Measurements from ENCODE around the gene MVB12B.

MVB12B gene

DNA sequence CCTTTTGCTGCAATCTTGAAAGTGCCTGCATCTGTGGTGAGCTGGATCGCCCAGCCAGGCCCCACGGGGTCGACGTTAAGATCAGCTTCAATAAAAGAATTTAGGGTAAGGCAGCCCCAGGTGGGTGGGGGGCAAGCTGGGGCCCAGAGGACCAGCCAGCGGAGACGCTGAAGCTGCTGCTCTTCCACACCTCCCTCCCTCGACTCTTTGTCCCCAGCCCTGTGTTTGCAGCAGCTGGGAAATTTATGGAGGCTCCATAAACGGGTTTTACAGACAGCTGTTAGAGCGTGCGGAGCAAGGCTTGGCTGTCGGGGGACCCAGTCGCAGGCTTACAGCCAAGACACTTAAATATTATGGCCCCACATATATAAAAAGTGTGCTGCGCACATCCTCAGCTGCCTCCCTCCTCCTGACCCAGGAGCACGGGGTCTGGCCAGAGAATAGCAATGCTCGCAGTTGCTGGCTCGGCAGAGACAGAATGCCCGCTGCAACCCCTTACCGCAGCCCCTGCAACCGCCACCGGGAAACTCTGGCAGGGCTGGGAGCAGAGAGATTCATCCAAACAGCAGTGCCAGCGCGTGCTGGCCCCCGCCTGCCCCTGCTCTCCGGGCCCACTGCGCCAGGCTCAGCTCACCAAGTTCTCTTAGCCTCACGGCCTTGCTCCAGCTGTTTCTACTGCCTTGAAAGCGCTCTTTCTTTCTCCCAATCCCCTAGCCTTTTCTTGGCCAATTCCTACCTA, 28.4 kb upstream of the MVB12B start:
- no peak for TF ChIP-seq GATA3 (IDR thresholded peaks at IDR 0.05; ENCODE audit: low read depth, low read length)
- TF ChIP-seq GATA2 (IDR thresholded peaks at IDR 0.05; ENCODE audit: low read depth, low read length) = no peak

DNA sequence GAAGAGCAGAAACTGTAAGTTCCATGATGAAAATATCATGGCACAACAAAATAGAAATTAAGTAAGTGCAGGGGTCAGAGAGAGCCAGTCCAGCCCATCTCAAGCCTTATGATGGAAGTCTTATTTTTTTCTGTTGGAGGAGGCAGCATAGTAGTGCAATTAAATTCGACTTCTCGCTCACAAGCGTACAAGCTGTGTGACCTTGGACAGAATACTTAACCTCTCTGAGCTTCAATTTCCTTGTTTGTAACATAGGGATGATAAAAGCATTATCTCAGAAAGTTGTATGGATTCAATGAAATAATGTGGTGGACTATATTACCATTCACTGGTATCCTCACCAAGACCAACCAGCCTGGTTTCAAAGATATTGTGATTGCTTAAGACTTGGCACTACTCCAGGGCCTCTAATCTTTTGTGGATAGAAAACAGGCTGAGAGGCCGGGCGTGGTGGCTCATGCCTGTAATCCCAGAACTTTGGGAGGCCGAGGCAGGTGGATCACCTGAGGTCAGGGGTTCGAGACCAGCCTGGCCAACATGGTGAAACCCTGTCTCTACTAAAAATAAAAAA, 26.8 kb upstream of the MVB12B start:
- TF ChIP-seq GATA3 (IDR thresholded peaks at IDR 0.05; ENCODE audit: low read depth, low read length) = no peak
- no peak for TF ChIP-seq GATA2 (IDR thresholded peaks at IDR 0.05; ENCODE audit: low read depth, low read length)

DNA sequence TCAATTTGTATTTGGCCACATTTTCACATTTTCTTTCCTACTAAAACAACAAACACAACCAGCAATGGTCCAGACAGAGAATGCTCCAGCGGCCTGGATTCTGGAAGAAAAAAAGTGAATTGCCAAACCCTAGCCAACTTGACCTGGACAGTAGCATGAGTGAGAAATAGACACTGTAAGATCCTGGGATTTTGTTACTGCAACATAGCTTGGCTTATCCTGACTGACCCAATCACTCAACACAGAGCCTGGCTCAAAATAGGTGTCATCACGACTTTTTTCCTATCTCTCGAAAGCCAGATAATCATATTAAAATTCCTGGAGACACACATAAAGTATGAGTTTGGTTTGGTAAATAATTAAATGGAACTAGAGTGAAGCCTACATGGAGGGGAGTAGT, 25.4 kb upstream of the MVB12B start:
- TF ChIP-seq GATA2 (IDR thresholded peaks at IDR 0.05; ENCODE audit: low read depth, low read length) (no peak), GATA3 (IDR thresholded peaks at IDR 0.05; ENCODE audit: low read depth, low read length) (no peak)

DNA sequence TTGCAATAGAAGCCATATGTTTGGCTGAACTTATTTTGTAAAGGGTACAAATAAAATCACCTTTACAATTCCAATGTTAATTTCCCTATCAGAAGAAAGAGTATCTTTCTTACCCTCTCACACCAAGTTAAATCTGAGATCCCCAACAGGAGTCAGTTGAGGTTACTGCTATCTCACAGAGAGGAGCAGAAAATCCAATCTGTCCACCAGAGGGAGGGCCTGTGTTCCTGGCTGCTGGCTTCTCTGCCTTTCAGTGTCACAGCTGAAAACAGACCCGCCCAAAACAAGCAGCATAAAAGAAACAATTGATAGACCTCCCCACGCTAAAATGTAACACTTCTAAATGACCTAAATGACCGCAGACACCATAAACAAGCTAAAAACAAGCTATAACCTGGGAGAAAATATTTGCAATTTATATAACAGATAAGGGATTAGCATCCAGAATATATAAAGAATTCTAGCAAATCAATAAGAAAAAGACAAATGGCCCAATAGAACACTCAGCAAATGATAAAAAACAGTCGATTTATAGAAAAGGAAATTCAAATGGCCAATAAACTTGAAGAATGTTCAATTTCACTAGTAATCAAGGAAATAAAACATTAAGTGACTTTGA, 24.5 kb upstream of the MVB12B start:
- TF ChIP-seq GATA3 (IDR thresholded peaks at IDR 0.05; ENCODE audit: low read depth, low read length) (no peak), GATA2 (IDR thresholded peaks at IDR 0.05; ENCODE audit: low read depth, low read length) (no peak)

DNA sequence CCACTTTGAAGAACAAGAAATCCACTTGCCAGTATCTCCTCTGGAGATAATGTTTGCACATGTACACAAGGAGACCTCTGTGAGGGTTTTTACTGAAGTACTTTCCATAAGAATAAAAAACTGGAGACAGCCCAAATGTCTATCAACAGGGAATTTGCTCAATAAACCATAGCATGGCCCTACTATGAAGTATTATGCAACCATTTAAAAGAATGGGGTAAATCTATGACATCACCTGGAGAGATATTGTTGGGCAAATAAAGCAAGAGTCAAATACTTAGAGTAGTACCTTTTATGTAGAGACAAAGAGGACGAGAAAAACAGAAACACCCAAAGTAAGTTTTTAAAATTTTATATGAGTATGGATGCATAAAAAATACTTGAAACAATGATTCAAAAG, 23.9 kb upstream of the MVB12B start:
- no peak for TF ChIP-seq GATA2 (IDR thresholded peaks at IDR 0.05; ENCODE audit: low read depth, low read length)
- TF ChIP-seq GATA3 (IDR thresholded peaks at IDR 0.05; ENCODE audit: low read depth, low read length) = no peak

DNA sequence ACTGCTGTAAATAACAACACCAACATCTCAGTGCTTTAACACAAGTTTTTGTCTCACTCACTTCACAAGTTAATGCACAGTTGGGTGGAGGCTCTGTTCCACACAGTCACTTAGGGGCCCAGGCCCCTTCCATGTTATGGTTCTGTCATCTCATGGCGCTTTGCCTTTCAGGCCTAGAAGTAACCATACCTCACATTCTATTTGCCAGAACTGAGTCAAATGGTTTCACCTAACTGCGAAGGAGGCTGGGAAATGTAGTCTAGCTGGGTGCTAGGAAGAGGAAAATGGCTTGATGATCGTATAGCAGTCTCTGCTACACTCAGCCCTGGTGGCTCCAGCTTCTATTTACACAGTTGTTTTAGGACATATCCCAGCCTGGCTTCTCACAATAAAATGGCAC, 23.1 kb upstream of the MVB12B start:
- no peak for TF ChIP-seq GATA2 (IDR thresholded peaks at IDR 0.05; ENCODE audit: low read depth, low read length)
- TF ChIP-seq GATA3 (IDR thresholded peaks at IDR 0.05; ENCODE audit: low read depth, low read length) = no peak

DNA sequence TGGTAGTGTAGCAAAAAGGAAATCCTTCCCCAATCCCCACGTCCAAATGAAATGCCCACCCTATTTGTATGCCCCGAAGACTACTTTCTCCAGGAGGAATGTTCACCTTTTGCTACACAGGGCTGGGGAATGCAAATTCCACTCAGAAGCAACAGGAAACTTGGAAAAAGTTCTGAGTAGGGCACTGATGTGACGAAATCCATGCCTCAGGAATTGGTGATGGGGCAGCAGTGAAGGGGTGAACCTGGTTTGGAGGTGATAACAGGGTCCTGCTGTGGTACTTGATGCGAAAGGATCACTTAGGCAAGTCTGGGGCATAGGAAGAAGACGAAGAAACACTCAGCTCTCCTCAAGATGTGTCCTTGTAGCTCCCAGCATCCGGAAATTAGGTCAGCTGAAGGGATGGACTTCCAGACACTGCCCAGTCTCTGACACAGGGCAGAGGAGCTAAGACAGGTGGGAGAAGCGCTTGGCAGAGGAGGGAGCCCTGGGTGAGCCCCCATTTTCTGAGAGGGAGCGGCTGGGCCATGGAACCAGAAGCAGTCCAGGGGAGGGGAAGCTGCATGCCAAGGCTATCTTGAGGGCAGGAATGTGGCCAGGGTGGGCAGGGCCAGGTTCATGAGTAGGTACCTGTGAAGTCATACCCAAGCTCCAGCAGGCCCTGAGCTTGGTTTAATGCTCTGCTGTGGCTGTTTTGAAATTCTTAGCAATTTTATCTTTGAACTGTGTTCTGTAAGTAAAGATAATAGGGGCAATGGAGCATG, 22.2 kb upstream of the MVB12B start:
- no peak for TF ChIP-seq GATA2 (IDR thresholded peaks at IDR 0.05; ENCODE audit: low read depth, low read length)
- no peak for TF ChIP-seq GATA3 (IDR thresholded peaks at IDR 0.05; ENCODE audit: low read depth, low read length)

DNA sequence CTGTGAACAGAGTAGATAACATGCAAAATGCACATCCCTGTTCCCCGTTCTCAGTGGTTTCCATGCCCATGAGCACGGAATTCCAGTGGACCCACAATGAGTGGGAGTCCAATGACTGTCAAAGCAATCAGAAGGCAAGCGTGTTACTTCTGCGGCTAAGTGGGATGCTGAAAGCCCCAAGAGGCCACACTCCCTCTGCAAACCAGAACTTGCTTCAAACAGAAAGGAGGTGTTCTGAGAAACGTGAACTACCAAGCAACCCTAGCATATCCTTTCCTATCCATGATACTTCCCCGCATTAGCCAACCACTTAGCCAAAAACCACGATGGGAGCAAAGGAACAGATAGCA, 21.7 kb upstream of the MVB12B start:
- TF ChIP-seq GATA2 (IDR thresholded peaks at IDR 0.05; ENCODE audit: low read depth, low read length) (no peak), GATA3 (IDR thresholded peaks at IDR 0.05; ENCODE audit: low read depth, low read length) (no peak)

DNA sequence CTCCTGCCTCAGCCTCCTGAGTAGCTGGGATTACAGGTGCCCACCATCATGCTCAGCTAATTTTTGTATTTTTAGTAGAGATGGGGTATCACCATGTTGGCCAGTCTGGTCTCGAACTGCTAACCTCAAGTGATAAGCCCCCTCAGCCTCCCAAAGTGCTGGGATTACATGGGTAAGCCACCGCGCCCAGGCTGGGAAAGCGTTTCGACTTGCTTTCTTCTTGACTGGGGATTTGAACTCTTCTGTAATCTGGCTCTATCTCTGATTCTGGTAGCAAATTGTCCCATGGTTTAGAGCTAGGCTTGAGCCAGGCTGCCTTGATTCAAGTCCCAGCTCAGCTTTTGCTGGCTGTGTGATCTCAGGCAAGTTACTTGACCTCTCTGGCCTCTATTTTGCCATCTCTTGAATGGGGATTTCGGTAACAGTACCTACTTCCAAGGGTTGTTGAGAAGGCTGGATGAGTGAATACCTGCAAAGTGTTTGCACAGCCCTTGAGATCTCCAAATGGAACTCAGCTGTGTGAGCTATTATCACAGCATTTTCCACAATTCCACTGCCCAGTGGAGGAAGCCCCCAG, 20.5 kb upstream of the MVB12B start:
- TF ChIP-seq GATA2 (IDR thresholded peaks at IDR 0.05; ENCODE audit: low read depth, low read length) (no peak), GATA3 (IDR thresholded peaks at IDR 0.05; ENCODE audit: low read depth, low read length) (no peak)

DNA sequence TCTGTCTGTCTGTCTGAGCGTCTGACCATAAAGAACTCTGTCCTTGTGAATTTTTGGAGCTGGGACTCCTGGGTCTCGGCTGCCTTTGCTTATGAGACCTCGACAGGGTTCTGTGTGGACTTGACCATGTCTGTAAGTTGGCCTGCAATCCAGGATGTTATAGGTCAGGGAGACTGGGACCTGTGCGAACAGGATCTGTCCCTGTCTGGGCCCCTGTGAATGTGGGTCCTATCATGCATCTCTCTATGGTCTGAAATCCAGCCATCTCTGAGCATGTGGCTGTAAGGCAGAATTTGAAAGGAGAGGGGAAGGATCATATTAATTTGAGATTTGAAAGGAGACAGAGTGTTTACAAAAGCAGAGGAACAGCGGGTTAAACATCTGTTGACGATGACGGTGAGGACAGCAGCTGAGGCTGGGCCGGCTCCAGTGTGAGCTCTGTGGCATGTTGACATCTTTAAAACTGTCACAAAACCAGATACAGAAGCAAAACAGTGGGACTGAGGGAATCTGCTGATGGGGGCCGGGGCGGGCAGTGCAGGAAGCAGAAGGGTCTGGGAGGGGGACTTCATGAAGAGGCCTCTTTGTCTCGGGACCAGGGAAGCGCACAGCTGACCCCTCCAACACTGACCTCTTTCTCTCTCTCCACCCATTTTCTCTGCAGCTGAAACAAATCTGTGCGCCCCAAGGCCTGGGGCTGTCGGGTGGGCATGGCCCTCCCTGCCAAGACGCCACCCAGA, 19.1 kb upstream of the MVB12B start:
- TF ChIP-seq GATA3 (IDR thresholded peaks at IDR 0.05; ENCODE audit: low read depth, low read length) (no peak), GATA2 (IDR thresholded peaks at IDR 0.05; ENCODE audit: low read depth, low read length) (no peak)

DNA sequence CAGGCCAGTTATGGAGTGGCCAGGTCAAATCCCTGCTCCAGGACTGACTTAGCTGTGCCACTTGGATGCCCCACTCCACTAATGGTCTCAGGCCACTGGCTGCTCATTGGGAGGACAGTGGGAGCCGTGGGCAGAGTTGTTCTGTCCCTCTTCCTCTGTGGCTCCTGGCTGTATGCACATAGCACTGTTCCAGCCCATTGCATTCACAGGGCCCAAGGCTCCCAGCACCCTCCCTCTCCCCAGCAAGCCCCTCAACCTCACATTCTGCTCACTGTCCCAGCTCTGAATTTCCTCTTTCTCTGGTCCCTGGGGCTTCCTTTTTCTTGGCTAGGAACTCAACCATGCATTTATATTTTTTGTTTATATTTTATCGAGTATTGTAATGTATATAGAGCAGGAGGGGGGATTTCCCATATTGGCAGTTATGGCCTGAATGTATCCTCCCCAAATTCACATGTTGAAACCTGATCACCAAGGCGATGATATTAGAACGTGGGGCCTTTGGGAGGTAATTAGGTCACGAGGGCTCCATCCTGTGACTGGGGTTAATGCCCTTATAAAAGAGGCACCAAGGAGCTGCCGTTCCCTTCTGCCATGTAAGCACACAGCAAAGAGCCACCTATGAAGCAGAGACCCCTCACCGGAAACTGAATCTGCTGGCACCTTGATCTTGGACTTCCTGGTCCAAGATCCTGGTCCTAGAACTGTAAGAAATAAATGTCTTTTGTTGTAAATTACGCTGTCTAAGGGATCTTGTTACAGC, 17.0 kb upstream of the MVB12B start:
- TF ChIP-seq GATA3 (IDR thresholded peaks at IDR 0.05; ENCODE audit: low read depth, low read length) = no peak
- no peak for TF ChIP-seq GATA2 (IDR thresholded peaks at IDR 0.05; ENCODE audit: low read depth, low read length)

DNA sequence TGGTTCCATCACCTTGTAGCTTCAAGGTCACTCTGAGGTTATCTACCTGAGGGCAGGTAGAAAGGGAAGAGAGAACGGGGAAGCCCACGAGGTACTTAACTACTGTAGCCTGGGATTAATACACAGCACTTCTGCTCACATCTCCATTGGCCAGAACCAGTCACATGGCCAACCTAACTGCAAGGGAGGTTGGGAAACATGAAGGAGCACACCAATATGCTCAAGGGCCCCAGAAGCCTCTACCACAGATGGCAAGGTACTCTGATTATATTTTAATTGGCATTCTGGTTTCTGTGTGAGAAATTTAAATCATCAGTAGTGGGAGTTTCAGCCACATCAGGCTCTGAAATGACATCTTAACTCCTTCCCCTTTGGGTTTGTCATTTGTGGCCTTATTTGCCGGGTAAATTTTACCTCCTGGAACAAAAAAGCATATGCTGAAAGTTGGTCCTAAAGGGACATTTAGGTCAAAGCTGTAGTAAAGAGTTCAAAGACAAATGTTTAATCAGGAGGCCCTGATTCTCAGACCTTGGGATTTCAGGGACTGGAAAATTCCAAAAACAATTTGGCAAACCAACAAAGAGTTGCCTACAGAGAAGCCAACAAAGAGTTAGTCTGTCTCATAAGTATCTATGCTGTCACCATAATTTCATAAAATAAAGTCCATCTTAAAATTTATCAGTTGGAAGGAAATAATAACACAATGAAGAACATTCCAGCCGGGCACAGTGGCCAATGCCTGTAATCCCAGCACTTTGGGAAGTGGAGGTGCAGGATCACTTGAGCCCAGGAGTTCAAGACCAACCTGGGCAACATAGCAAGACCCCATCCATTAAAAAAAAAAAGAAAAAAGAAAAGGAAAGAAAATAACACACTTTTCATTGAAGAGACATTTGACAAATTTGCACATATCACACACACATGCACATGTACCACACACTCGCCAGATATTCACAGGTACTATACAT, 13.8 kb upstream of the MVB12B start:
- TF ChIP-seq GATA3 (IDR thresholded peaks at IDR 0.05; ENCODE audit: low read depth, low read length) = no peak
- TF ChIP-seq GATA2 (IDR thresholded peaks at IDR 0.05; ENCODE audit: low read depth, low read length) = no peak
